ENCODE measurements around the gene ZNF638.
"Not testable (repeated sequence)": the region's sequence is repeated elsewhere in the genome, so short reads cannot be mapped to it uniquely, and the experiment has no call there.

GRCh38 chr2:71445142-71445541 lies 113.6 kb downstream of the ZNF638 start:
- TF ChIP-seq, protein P1, sequence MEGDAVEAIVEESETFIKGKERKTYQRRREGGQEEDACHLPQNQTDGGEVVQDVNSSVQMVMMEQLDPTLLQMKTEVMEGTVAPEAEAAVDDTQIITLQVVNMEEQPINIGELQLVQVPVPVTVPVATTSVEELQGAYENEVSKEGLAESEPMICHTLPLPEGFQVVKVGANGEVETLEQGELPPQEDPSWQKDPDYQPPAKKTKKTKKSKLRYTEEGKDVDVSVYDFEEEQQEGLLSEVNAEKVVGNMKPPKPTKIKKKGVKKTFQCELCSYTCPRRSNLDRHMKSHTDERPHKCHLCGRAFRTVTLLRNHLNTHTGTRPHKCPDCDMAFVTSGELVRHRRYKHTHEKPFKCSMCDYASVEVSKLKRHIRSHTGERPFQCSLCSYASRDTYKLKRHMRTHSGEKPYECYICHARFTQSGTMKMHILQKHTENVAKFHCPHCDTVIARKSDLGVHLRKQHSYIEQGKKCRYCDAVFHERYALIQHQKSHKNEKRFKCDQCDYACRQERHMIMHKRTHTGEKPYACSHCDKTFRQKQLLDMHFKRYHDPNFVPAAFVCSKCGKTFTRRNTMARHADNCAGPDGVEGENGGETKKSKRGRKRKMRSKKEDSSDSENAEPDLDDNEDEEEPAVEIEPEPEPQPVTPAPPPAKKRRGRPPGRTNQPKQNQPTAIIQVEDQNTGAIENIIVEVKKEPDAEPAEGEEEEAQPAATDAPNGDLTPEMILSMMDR (IDR thresholded peaks at IDR 0.05), result not testable (repeated sequence)
- not testable (repeated sequence) for TF ChIP-seq POLR2A (IDR thresholded peaks at IDR 0.05)

Data from thyroid gland (tissue), 4 donors.